Measurements from ENCODE around the gene SLC35D1.
"Not testable (repeated sequence)": the region's sequence is repeated elsewhere in the genome, so short reads cannot be mapped to it uniquely, and the experiment has no call there.

SLC35D1 gene

GRCh38 chr1:66985835-66986234 lies 68.1 kb downstream of the SLC35D1 start:
- no peak for TF ChIP-seq CTCF (IDR thresholded peaks at IDR 0.05; ENCODE audit: low read depth, low read length)
- Histone ChIP-seq H3K27ac (no peak overlapping the region), H3K9me3 (ENCODE audit: severe bottlenecking) (no peaks in the 10 kb centered on the region), H3K27me3 (ENCODE audit: insufficient read depth, low read depth, severe bottlenecking) (no peaks in the 10 kb centered on the region), H3K4me3 (ENCODE audit: low read depth, low read length) (no peak overlapping the region), H3K36me3 (peaks cover 34% of the 10 kb centered on the region)
- DNase-seq, result no peak

- no peak overlapping the region for H3K4me3 ChIP-seq (ENCODE audit: low read depth, low read length)
- no peak overlapping the region for H3K27ac ChIP-seq
- DNase-seq, result no peak
- no peaks in the 10 kb centered on the region for H3K9me3 ChIP-seq (ENCODE audit: severe bottlenecking)
- H3K36me3 ChIP-seq, result peaks cover 41% of the 10 kb centered on the region
- no peaks in the 10 kb centered on the region for H3K27me3 ChIP-seq (ENCODE audit: insufficient read depth, low read depth, severe bottlenecking)
- TF ChIP-seq CTCF (IDR thresholded peaks at IDR 0.05; ENCODE audit: low read depth, low read length), result no peak
Observed at GRCh38 chr1:66984491-66984890, 69.5 kb downstream of the SLC35D1 start.

- H3K36me3 ChIP-seq, result peaks cover 56% of the 10 kb centered on the region
- H3K4me3 ChIP-seq (ENCODE audit: low read depth, low read length), result no peak overlapping the region
- DNase-seq, result no peak
- no peaks in the 10 kb centered on the region for H3K9me3 ChIP-seq (ENCODE audit: severe bottlenecking)
- no peak overlapping the region for H3K27ac ChIP-seq
- TF ChIP-seq CTCF (IDR thresholded peaks at IDR 0.05; ENCODE audit: low read depth, low read length), result no peak
- no peaks in the 10 kb centered on the region for H3K27me3 ChIP-seq (ENCODE audit: insufficient read depth, low read depth, severe bottlenecking)
Observed at GRCh38 chr1:66982561-66983260, 71.2 kb downstream of the SLC35D1 start.

GRCh38 chr1:66981679-66982078 lies 72.3 kb downstream of the SLC35D1 start:
- peaks cover 65% of the 10 kb centered on the region for H3K36me3 ChIP-seq
- H3K27me3 ChIP-seq (ENCODE audit: insufficient read depth, low read depth, severe bottlenecking), result no peaks in the 10 kb centered on the region
- H3K9me3 ChIP-seq (ENCODE audit: severe bottlenecking), result no peaks in the 10 kb centered on the region
- H3K4me3 ChIP-seq (ENCODE audit: low read depth, low read length), result no peak overlapping the region
- DNase-seq, result no peak
- H3K27ac ChIP-seq, result no peak overlapping the region
- TF ChIP-seq CTCF (IDR thresholded peaks at IDR 0.05; ENCODE audit: low read depth, low read length), result no peak

- Histone ChIP-seq H3K27me3 (ENCODE audit: insufficient read depth, low read depth, severe bottlenecking) (no peaks in the 10 kb centered on the region), H3K9me3 (ENCODE audit: severe bottlenecking) (no peaks in the 10 kb centered on the region), H3K4me3 (ENCODE audit: low read depth, low read length) (no peak overlapping the region), H3K36me3 (peaks cover 63% of the 10 kb centered on the region), H3K27ac (no peak overlapping the region)
- no peak for DNase-seq
- no peak for TF ChIP-seq CTCF (IDR thresholded peaks at IDR 0.05; ENCODE audit: low read depth, low read length)
Observed at GRCh38 chr1:66980745-66981367, 73.1 kb downstream of the SLC35D1 start.

GRCh38 chr1:66979621-66980020 lies 74.3 kb downstream of the SLC35D1 start:
- peaks cover 71% of the 10 kb centered on the region for H3K36me3 ChIP-seq

More at GRCh38 chr1:66979621-66980020, 74.3 kb downstream of the SLC35D1 start:
- H3K27me3 ChIP-seq (ENCODE audit: insufficient read depth, low read depth, severe bottlenecking); H3K9me3 ChIP-seq (ENCODE audit: severe bottlenecking); H3K4me3 ChIP-seq (ENCODE audit: low read depth, low read length); DNase-seq; H3K27ac ChIP-seq: not testable (repeated sequence)
